NCI-H2107 treated with DMSO at 0.1 percent for 48 hours (cell line): ENCODE results near the gene ERI2.
"Not testable (repeated sequence)": the region's sequence is repeated elsewhere in the genome, so short reads cannot be mapped to it uniquely, and the experiment has no call there.

Source experiments
- DNase-seq: peaks from one replicate; lab custom pipeline; 2025; ENCODE audit not compliant: unreplicated experiment; lab: John Stamatoyannopoulos, UW

The ERI2 gene

DNA sequence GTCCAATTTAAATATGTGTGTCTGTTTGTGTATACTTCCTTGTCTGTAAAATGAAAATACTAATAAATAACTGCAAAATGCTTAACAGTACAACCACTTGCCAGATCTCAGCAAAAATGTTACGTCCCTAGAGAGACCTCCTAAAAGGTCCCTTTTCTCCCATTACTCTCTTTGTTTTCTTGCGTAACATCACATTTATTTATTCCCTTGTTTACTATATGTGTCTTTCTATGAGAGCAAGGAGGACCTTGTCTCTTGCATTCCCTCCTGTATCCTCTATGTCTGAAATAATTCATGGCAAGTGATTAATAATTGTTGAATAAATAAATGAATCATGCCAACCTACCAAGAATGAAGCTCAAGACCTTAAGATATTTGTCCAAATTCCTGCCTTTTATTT lies 40.5 kb downstream of the ERI2 start:
- DNase-seq: no peak

DNA sequence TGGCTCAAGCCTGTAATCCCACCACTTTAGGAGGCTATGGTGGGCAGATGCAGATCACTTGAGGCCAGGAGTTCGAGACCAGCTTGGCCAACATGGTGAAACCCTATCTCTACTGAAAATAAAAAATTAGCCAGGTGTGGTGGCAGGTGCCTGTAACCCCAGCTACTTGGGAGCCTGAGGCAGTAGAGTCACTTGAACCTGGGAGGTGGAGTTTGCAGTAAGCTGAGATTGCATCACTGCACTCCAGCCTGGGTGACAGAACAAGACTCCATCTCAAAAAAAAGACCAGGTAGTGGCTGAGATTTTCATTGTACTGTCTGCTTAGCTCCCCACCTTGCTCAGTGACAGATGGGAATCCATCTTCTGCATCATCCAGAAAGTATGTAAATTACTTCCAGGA lies 41.8 kb downstream of the ERI2 start:
- DNase-seq: not testable (repeated sequence)

DNA sequence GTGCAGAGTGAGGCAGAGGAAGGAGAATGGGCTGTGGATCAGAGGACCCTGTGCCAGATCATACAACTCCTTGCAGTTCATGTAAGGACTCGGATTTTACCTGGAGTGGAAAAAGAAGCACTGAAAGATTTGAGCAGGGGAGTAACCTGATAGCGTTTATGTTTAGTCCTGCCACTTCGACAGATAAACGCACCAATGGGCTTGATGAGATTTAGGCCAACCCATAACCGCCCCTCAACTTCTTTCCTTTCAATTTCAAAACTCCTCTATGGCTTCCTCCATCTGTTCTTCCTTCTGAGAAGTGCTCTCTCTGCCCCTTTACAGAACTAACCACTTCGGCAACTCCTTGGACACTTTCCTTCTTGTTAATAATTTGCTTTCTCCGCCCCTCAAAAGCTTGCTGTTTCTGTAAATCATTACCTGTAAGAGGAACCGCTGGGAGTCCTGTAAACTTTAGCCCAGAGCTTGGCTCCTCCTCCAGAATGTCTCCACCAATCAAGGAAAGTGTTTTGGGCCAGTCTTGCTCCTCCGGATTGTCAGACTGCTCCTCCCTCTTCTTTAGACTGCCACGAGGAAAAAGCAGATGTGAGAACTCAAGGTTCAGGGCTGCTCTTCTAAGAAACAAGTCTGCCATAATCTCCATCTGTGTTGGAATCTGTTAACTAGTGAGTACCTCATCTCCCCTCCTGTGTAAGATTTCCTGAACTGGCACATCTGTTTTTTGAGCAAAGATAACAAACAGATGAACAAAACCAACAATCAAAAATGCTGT lies 42.6 kb downstream of the ERI2 start, which contains the start of gene ACSM3:
TSS of gene ACSM3 (plus strand) at position 554 of the 772 bp plus-strand sequence. CDS start 6,021 bp downstream, outside the sequence.
- no peak for DNase-seq

DNA sequence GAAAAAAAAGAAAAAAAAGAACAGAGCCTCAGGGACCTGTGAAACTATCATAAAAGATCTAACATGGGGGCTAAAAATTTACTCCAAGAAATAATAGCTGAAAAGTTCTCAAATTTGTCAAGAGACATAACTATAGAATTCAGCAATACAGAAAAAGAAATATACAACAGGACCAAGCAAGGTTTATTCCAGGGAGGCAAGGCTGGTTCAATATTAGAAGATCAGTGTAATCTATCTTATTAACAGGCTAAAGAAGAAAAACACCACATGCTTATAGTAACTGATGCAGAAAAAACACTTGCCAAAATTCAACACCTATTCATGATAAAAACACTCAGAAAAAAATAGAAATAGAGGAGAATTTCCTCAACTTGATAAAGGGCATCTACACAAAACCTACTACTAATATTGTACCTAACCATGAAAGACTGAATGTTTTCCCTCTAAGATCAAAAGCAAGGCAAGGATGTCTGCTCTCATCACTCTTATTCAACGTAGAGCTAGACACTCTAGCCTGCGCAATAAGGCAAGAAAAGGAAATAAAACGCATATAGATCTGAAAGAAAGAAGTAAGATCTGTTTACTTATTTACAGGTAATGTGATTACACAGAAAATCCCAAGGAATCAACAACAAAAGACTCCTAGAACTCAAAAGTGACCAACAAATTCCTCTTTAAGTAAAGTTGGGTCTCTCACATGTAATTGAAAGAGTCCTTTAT lies 43.7 kb downstream of the ERI2 start:
- DNase-seq: no peak

DNA sequence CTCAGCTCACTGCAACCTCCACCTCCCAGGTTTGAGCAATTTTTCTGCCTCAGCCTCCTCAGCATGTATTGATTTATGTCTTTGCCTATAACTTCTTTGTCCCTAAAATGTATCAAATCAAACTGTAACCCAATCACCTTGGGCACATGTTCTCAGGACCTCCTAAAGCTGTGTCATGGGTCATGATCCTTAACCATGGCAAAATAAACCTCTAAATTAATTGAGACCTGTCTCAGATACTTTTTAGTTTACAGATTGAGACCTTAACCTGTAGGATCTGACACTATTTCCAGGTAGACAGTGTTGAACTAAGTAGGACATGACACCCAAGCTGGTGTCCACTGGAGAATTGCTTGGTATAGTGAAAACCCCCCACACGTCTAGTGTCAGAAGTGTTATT lies 45.1 kb downstream of the ERI2 start:
- DNase-seq: no peak

DNA sequence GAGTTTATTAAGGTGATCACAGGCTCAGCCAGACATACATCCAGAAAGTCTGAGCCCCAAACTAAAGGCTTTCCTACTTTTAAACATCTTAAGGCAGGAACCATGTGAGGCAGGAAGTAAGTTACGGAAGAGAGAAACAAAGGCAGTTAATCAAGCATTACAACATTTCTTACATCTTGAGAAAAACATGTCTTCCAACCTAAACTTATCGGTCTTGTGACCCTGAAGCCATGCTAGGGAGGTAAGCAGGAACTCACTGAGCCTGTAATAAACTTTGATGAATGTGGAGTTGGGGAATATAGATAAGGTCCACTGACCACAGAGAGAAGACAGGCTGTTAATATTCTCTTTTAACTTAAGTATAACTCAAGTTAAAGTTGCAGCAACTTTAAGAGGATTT lies 45.9 kb downstream of the ERI2 start:
- no peak for DNase-seq

DNA sequence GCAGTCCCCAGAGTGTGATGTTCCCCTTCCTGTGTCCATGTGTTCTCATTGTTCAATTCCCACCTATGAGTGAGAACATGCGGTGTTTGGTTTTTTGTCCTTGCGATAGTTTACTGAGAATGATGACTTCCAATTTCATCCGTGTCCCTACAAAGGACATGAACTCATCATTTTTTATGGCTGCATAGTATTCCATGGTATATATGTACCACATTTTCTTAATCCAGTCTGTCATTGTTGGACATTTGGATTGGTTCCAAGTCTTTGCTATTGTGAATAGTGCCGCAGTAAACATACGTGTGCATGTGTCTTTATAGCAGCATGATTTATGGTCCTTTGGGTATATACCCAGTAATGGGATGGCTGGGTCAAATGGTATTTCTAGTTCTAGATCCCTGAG lies 50.5 kb downstream of the ERI2 start:
- not testable (repeated sequence) for DNase-seq

DNA sequence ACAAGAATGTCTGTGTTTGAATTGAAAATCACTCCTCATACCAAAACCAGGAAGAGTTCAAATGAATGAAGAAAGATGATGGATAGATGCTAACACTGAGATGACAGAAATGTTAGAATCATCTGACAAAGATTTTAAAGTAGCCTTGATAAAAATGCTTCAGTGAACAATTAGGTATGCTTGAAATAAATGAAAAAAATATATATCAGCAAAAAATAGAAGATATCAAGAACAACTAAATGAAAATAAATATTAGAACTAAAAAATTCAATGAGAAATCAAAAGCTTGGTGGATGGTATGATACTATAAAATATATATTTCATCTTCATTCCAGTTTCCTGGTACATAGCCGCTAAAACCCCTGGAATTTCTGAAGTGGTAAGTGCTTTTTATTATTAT lies 51.0 kb downstream of the ERI2 start:
- no peak for DNase-seq

DNA sequence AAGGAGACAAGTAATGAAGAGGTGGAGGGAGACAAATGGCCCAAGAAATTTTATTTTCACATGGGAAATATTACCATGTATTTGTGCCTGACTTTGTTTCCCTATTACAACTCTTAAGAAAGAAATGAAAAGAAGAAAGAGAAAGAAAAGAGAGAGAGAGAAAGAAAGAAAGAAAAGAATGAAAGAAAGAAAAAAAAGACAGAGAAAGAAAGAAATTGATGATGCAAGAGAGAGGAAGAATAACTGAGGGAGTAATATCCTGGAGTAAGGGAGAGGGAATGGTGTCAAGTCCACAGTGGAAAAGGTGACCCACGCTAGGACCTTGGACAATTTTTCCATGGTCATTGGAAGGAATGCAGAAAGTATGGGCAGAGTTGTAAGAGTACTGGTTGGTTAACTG lies 52.5 kb downstream of the ERI2 start:
- no peak for DNase-seq

DNA sequence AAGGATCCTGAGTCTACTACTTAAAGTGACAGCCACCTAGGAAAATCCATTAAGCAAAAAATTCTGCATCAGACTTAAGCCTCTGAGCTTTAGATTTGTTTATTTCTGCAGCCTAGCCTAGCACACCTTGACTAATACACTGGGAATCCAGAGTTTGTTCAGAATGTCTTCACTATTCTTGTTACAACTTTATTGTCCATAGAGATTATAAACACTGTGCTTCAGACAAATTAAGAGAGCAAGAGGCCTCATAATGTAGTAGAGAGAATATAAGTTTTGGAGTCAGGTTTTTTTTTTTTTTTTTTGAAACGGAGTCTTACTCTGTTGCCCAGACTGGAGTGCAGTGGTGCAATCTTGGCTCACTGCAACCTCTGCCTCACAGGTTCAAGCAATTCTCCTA lies 55.7 kb downstream of the ERI2 start:
- DNase-seq: no peak

DNA sequence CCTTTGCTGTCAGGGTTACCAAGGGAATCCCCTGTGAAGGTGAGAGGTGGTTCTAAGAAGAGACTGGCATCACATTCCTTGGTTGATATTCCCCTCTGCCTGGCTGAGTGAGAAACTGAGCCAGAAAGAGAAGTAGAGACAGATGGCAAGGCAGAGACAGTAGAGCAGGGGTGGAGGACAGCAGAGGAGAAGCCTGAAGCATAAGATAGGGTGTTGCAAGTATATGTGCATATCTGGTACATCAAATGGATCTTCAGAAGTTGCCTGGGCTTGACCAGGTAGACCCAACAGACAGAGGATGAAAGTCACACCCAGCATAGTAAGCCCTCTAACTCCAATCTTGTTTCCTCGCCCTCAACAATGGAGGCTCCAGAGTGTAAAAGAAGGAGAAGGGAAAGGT lies 56.8 kb downstream of the ERI2 start:
- no peak for DNase-seq

DNA sequence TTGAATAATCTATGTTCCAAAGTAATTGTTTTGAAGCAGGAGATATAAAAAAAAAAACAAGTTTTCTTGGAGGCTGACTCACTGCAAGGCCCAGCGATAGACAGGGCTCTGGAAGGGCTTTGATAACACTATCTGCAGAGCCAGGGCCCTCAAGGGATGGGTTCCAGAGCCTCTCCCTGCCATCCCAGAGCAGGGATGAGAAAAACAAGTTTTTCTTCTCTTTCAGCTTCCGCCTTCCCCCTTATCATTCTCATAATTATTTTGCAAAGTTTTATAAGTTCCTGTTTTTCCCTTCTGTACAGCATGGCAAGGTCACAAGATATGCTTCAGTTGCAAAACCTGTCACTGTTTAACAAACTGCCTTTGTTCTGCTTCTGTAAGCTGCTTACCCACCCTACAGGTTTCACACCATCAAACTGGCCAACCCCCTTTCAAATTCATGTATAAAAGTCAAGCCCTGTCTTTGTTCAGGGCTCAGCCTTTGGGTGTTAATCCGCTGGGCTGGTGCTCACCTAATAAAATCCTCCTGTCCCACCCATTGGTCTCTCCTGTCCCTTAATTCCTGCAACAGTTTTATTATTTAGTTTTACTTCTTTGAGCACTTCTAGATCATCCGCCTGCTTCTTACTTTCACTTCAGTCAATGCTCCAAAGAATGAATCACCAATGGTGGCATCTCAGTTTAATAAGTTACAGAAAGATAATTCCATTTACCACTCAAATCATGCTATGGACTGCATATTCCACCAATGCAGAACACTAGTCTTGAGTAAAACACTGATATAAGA lies 59.0 kb downstream of the ERI2 start:
- DNase-seq: no peak

DNA sequence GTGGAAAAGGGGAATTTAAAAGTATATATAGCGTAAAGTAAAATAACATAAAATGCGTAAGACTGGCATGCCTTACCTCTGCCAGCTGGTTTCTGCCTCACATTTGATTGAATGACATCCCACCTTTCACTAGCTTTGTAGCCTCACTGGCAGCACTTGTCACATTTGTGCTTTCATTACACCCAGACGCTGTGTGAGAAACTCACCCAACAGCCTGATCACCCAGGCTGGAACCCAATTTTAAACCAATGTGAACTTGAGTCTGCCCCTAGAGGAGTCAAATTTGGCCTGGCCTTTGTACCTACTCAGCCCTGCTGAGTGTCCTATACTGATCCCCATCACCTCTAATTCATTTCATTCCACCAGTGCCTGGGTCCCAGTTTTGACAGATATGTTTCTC lies 59.8 kb downstream of the ERI2 start:
- DNase-seq: no peak
